HG03039 (cell line): ENCODE measurements around the gene B3GALT2.
"Not testable (repeated sequence)": the region's sequence is repeated elsewhere in the genome, so short reads cannot be mapped to it uniquely, and the experiment has no call there.

Experiments
- ATAC-seq: cut with Tn5 transposase; IDR thresholded peaks from one replicate; pipeline ENCODE4 v1.9.1; 2021; ENCODE audit warnings: mild to moderate bottlenecking, moderate library complexity; ENCODE audit not compliant: unreplicated experiment

B3GALT2 gene

GRCh38 chr1:193185901-193186731 lies at the start of gene B3GALT2:
B3GALT2 (minus strand) TSS chr1:193186613; CDS start chr1:193181562, 5,051 bp downstream.
- ATAC-seq: no peak

DNA sequence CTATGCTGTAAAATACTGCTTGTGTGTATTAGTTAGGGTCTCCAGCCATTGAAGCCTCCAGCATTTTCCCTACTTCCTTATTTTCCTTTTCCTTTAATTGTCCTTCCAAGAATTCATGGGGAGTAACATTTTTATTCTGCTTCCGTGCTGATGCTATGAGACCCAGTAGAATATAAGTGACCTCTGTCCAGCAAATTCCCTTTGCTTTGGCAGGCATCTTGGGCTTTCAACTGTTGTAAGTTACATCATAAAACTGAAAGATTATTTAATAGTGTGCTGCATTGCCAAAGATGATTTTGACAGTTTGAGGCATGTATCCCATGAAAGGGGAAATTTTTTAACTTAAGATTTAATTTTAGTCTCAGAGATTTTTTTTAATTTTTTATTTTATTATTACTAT lies 48.1 kb upstream of the B3GALT2 start:
- no peak for ATAC-seq

DNA sequence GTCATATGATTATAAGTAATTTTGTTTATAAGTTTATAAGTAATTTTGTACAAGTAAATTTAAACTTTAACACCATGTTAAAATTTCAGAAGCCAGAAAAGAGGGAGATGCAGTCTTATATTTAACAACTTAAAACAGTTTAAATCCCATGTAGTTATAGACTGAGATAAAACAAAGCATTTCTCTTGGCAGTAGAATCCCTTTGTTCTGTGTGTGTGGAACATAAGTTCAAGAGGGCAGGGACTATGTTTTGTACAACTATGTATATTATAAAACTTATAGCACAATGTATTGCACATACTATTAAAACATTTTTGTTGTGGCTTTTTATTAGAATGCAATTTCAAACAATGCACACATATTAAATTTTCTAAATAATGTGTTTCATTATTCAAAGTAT lies 44.7 kb upstream of the B3GALT2 start:
- not testable (repeated sequence) for ATAC-seq

- ATAC-seq: no peak
Observed at GRCh38 chr1:193229136-193229535, 42.7 kb upstream of the B3GALT2 start.

DNA sequence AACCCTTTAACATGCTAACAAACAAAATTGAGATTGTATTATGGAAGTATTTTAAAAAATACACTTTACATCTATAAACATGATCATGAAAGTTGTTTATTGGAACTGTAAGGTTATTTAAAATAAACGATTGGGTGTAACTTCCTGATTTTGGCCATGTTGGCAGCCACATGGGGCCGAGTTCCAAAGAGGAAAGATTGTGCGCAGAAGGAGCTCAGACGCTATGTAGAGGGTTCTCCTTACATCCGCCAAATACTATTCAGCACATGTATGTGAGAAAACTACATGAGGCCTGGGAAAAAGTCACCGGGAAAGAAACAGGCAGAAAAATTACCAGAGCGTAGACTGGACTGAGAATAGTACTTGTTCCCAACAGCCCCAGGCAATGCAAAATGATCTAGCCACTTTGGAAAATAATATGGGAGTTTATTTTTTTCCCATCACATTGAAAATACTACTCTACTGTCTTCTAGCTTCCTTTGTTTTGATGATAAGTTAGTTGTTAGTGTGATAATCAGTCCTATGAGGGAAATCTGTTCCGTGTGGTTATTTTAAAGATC lies 35.7 kb upstream of the B3GALT2 start:
- no peak for ATAC-seq

GRCh38 chr1:193221651-193222050 lies 35.2 kb upstream of the B3GALT2 start:
- ATAC-seq: no peak

DNA sequence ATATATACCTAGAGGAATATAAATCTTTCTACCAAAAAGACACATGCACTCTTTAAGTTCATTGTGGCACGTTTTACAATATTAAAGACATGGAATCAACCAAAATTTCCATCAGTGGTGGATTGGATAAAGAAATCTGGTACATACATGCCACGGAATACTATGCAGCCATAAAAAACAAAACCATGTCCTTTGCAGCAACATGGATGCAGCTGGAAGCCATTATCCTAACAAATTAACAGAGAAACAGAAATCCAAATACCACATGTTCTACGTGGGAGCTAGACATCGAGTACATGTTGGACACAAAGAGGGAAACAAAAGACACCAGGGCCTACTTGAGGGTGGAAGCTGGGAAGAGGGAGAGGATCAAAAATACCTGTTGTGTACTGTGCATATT lies 33.0 kb upstream of the B3GALT2 start:
- ATAC-seq: no peak

DNA sequence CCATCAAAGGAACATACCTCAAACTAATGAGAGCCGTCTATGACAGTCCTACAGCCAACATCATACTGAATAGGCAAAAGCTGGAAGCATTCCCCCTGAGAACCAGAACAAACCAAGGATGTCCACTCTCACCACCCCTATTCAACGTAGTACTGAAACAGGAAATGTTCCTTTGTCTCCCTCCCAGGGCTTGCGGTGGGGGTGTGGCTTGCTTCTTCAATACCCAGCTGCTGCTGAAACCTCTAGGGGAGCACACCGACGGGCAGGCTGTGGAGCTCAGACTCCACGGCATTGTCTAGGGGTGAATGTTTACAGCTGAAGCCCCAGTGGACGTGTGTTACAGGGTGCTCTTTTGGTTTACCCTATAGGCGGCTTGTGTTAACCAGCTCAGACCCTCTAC lies 30.5 kb upstream of the B3GALT2 start:
- ATAC-seq: peak; percentile 55

- ATAC-seq: no peak
Observed at GRCh38 chr1:193213998-193214397, 27.6 kb upstream of the B3GALT2 start.

- ATAC-seq: no peak
Observed at GRCh38 chr1:193212637-193213036, 26.2 kb upstream of the B3GALT2 start.

DNA sequence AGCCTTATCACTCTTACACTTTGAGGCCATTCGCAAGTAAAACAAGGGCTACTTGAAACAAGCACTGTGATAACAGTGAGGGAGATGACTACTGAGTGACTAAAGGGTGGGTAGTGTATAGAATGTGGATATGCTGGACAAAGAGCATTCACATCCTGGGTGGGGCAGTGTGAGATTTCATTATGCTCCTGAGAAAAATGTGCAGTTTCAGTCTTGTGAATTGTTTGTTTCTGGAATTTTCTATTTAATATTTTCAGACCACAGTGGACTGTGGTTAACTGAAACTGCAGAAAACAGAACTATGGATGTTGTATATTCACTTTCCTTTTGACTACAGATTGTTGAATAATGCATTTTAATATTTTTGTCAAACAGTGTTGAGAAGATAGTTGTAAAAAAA lies 25.1 kb upstream of the B3GALT2 start:
- ATAC-seq: peak; percentile 74

DNA sequence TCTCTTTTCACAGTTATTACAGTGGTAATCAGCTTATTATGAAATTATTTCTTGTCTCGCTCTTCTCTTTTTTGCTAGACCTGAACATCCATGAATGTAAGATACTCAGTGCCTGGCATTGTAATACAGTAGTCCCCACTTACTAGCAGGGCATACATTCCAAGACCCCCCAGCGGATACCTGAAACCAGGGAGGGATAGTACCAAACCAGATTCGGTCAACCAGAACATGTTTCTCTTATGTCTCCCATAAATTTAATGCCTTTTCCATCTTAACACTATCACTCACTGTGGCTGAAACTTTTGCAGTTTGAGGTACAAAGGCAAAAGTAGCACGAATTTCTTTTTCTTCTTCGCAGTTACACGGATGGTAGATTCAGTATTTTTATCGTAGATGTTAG lies 24.6 kb upstream of the B3GALT2 start:
- ATAC-seq: no peak

- ATAC-seq: no peak
Observed at GRCh38 chr1:193201021-193201420, 14.6 kb upstream of the B3GALT2 start.

- no peak for ATAC-seq
Observed at GRCh38 chr1:193199940-193200339, 13.5 kb upstream of the B3GALT2 start.

- ATAC-seq: no peak
Observed at GRCh38 chr1:193192586-193192985, 6.2 kb upstream of the B3GALT2 start.

- ATAC-seq: no peak
Observed at GRCh38 chr1:193190096-193190744, 3.8 kb upstream of the B3GALT2 start.

- ATAC-seq: no peak
Observed at GRCh38 chr1:193189442-193190095, 3.2 kb upstream of the B3GALT2 start.

GRCh38 chr1:193188915-193189314 lies 2.5 kb upstream of the B3GALT2 start:
- not testable (repeated sequence) for ATAC-seq

DNA sequence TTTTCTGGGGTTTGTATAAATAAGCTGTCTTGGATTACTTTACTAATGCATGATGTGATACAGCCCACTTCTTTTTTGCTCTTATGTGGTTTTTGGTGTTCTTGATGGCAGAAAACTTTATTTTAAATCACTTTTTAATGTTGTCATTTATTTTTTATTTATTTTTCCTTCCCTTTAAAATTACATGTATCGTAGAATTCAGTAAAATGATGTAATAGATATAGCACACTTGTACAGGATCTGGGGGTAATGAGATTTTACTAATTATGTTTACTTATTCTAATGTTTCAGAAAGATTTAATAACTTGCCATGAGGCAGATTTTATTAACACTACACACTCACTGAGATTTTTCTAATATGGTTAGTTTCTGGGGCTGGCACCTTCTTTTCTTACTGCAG lies 701 bp upstream of the B3GALT2 start:
- ATAC-seq: no peak

- ATAC-seq: no peak
Observed at GRCh38 chr1:193185211-193185610, 1.2 kb downstream of the B3GALT2 start.

GRCh38 chr1:193184776-193185175 lies 1.6 kb downstream of the B3GALT2 start:
- no peak for ATAC-seq
